Measurements from ENCODE around the gene VAPA.
A peak's percentile ranks its signal among the peaks of the same experiment; 100 is the strongest.

Gene VAPA

DNA sequence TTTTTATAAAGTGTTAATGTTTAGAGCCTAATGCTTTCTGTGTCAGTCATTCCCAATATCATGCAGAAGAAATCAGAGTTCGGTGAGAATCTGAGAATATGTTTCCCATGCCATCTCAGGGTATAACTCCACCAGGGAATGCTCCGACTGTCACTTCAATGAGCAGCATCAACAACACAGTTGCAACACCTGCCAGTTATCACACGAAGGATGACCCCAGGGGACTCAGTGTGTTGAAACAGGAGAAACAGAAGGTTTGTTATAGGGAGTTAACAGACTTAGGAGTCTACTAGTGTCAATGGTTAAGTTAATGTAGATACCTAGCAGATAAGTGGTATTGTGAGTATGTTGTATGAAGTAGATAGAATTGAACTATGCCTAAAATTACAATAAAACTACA lies 31.0 kb downstream of the VAPA start:
- no peak for FAIRE-seq

DNA sequence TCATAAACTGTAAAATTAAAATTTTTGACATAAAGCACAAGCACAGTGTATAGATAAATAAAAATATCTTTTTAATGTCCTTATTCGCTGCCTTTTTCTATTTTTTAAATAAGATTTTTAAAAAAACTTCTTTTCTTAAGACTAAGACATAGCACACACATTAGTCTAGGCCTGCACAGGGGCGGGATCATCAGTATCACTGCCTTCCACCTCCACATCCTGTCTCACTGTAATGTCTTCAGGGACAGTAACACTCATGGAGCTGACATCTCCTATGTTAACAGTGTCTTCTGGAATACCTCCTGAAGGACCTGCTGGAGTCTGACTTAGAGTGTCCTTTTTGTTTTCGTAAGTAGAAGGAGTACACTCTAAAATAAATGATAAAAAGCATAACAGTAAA lies 33.0 kb downstream of the VAPA start:
- no peak for FAIRE-seq

DNA sequence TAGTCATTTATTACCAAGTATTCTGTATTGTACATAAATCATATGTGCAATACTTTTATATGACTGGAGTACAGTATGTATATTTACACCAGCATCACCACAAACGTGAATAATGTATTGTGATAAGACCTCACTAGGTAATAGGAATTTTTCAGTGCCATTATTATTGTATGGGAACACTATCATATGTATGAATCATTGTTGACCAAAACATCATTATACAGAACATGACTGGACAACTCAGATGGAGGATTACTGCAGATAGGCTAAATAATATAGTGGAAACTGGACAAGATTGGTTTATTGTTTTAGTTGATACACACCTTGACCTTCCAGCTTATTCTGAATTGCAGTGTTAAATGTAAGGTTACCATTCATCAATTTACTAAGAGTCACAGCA lies 33.4 kb downstream of the VAPA start:
- FAIRE-seq: no peak

DNA sequence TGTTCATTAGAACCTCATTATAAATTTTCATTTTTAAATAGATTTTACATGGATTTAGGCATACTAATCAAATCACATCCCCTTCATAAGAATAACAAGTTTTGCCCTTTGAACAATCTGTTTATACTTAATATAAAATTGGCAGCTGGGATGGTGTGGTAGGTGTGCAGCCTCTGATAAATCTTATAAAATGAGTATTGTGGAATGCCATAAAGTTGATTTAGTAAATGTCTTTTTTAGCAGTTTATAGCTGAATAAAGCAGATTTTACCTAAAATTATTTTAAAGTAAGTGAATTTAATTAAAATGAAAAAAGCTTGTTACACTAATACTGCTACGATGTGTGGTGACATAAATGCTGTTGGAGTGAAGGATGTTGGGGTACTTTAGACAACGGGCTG lies 35.5 kb downstream of the VAPA start:
- FAIRE-seq: no peak

DNA sequence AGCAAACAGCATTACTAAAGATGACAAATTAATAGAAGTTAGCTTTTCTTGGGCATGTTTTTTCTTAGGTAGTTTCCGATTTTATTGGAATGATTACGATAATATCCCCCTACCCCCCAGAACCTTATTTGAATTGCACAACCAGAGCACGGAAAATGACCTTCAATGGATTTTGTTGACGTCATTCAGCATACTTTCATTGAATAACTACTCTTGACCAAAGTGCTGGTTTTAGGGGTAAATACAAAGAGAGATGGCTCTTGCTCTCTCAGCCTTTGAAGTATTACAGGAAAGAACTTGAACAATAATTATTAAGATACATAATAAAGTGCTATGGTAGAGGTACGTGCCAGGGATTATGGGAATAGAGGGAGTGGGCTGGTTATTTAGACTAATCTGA lies 36.0 kb downstream of the VAPA start:
- FAIRE-seq: no peak

DNA sequence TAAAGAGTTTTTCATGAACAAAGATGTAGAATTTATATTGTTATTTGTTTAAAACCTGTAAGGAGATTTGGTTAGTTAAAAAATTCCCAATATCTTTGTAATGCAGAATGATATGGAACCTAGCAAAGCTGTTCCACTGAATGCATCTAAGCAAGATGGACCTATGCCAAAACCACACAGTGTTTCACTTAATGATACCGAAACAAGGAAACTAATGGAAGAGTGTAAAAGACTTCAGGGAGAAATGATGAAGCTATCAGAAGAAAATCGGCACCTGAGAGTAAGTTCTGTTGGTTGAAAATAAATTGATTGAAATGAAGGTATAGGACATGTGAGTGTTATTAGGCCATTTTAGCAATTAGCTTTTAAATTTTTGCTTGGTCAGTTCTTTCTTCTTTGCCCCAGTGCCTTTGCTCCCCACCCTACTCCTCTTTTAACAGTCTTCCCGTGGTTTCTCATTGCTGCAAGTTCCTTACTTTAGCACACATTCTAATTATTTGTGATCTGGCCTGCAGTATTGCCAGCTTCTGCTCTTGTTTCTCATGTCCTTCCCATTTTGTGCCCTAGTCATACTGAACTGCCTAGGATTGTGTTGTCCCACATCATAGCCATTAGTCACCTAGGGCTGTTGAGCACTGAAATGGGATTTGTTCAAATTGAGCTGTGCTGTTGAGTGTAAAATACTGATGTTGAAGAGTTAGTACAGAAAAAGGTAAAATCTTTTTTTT lies 36.6 kb downstream of the VAPA start:
- FAIRE-seq: peak; percentile 40

DNA sequence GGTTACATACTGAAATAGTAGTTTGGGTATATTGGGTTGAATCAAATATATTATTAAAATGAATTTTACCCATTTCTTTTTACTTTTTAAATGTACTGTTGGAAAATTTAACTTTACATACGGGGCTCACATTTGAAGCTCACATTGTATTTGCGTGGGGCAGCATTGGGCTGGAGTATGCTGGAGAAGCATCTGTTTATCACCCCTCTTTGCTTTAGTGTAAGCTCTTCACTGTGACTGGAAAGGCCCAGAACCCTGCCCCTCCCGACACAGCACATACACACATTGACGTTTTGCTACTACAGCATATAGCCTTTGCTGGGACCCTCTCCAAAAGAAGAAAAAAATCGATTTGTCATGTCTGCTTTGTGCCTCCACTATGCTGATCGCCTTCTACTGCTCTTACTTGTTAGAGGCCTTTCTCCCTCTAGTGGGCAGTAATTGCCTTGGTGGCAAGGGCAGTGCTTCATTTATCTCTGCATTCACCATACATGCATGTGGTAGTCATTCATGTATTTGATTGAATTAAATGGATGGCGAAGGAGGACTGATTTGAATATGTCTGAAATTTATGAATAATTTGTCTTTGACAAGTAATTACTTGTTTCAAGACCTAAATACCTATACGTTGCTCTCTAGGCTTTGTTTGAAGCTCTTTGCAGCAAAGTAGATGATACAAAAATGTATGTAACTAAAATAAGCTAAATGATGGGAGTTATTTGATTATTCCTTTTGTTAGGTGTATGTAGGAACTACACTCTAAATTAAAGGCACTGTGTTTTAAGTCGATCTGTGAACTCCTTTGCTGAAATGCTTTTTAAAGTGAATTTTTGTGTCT lies 37.4 kb downstream of the VAPA start:
- peak; percentile 64 for FAIRE-seq

DNA sequence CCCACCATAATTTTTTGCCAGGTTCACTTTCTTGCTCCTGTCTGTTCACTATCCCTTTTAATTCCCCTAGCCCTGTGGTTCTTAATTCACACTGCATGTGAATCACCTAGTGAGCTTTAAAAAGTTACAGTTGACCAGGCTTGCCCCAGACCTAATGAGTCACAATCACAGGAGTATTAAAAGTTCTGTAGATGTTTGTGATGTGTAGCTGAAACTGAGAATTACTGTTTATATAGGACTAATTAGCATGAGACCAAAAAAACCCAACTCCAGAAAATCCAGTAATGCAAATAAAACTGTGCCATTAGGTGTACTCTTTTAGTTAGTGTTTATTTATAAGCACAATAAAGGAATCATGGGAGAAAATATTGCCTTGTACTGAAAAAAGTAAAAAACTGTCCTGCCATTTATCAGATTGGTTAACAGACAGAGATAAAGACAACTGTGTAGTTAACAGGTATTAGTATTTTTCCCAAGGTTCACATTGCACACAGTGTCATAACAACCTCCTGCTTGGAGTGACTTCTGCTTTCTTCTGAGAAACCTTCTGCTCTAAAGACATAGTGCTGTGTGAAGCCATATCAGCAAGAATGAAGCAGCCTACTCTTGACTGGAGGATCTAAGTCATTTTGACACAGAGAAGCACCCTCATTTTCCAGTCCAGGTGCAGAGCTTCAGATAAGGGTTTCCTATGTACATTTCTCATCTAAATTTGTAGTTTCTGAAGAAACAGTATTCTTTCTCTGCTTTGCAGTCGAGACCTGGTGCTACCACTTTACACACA lies 39.0 kb downstream of the VAPA start:
- FAIRE-seq: no peak

DNA sequence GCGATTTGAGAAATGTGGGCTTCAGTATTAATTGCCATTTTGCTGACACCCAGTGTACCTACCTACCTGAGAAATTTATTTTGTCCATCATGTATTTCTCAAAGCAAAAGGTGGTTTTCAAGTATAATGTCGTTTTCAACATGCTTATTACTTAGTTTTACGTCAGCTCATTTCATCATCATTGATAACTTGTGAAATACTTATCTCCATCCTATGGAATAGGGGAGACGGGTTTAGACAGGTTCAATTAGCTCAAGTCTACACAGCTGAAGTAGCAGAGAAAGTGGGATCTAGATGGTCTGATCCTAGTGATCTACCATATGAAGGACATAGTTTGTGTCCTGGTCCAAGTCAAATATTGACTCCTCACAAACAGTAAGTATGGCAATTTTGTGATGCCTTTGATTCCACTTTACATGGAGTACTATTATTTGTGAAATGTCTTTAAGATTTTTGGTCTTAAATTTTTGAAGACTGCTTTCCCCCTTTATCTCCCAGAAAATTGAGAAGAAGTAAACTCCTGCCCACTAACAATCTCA lies 45.1 kb downstream of the VAPA start:
- no peak for FAIRE-seq

DNA sequence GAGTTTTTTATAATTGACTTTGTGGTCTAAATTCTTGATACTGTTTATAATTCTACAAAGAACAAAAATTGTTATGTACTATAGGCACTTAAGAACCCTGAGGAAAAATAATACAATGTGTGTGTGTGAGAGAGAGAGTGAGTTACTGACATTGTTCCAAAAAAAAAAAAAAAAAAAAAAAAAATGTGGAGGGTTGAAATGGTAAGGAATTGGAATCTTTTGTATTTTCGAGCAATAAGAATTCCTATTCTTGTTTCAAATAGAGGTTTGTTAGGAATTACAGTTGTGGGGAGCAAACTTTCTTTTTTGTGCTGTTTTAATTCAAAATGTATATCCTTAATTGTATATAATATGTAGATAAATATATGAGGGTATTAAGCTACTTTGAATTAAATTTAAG lies 45.7 kb downstream of the VAPA start:
- FAIRE-seq: no peak

DNA sequence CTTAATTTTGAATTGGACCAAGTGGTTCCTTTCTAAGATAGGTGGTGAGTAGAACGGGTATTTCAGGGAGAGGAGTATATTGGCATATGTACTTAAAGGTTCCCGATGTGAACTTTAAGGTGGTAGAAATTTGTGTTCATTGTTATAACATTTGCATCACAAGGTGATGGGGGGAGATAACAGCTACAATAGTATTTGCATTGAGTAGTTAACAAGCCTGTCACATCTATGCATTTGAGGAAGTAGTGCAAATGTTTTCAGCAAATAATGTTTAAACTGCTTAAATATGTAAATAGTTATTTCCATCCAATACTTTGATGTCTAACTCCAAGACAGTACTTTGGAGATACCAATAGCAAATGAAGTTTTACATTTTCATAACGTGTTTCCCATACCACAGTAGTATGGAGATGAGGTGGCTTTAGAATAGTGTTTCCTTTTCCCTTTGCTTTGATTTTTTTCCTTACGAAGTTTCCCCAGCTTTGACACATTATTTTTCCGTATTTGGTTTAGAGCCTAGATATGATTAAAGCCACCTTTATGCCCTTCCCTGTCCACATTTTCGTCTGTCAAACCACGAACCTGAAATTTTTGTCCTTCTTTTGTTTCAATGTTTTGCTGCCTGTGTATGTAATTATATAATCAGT lies 46.6 kb downstream of the VAPA start:
- FAIRE-seq: no peak

DNA sequence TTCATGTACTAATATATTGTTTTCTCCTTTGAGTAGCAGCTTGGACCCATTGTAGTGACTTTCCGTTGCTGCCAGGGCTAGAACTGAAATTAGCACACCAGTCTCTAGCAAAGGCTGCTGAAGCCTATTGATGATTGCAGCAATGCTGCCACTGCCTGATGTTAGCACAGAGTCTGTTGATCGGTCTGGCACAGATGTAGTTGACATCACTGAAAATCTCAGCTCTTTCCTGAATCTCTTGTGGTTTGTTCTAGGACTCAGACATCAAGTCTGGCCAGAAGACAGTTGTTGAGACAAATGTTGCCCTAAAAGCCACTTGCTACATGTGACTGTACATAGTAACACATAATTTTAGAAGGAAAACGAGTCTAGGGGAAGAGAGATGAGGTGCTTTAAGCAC lies 47.2 kb downstream of the VAPA start:
- no peak for FAIRE-seq

DNA sequence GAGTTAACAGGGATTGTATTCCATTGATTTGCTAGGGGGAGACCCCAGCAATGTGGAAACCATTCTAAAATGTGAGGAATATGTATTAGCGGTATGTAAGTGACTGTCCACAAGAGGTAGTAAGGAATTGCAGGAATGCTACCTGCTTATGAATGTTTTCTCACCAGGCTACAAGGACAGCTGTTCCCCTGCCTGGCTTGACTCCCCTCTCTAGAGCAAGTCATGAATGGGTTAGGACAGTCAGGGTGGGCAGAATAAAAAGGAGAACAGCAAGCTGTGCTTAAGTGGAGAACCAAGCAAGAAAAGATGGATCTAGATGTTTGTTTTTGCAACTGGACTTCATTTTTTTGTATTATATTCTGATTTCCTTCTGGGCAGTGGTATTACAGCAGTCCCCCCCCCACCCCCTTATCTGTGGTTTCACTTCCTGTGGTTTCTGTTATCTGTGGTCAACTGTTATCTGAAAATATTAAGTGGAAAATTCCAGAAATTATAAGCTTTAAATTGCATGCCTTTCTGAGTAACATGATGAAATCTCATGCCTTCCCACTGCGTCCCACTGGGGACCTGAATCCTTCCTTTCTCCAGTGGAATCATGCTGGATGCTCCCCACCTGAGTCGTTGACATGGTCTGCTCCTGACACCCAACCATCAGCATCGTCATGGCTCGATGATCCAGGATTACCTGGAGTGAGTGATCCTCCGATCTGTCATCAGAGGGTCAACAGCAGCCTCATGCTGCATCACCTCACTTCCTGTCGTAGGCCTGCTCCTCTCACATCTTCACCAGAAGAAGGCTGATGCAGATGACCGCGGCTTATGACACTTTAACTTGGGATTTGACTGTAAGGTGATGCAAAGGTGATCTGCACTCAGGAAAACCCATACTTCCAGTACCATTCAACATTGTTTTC lies 52.2 kb downstream of the VAPA start:
- no peak for FAIRE-seq

DNA sequence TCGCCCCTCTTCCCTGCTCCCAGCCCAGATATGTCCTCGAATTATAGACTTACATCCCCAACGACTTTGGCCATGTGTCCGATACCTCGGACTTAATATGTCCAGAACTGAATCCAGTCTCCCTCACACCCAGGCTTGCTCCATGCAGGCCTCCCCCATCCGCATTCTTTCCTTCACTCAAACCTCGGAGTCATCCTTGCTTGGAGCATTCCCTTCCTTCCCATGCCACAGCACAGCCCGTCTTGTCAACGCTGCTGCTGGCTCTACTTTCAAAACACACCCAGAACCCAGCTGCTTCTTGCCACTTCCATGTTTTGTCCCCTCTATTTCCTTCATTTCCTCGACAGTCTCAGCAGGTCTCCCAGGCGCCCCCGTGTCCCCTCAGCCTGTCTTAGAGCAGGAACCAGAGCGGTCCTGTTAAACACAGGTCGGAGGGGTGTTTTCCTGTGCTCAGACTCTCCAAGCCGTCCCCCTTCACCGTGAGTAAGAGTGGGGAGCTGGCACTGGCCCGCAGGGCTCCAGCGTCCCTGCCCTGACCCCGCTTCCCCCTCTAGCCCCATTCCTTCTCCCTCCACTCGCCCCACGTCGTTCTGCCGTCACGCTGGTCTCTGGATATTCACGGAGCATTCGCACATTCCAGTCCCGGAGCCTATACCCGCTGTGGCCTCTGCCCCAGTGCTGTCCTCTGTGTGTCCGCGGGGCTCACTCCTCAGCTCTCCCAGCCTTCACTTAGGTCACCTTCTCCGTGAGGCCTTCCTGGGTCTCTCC lies 54.4 kb downstream of the VAPA start:
- FAIRE-seq: no peak

DNA sequence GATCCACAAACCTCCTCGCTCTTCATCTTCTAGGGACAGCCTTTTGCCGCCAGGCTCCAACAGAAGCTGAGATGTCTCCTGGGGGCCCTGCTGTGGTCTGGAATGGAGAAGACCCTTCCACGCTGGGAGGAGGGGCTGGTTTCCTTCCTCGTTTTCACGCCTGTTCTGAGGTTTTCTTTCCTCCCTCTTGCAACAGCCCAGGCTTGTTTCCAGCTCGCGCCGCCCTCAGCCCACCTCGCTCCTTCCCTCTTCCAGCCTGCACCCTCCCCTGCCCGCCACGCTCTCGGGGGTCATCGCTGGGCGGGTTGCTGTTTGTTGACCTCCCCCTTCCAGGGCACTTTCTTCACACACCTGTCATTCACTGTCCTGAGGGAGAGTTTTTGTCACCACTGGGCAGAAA lies 55.4 kb downstream of the VAPA start:
- FAIRE-seq: no peak

DNA sequence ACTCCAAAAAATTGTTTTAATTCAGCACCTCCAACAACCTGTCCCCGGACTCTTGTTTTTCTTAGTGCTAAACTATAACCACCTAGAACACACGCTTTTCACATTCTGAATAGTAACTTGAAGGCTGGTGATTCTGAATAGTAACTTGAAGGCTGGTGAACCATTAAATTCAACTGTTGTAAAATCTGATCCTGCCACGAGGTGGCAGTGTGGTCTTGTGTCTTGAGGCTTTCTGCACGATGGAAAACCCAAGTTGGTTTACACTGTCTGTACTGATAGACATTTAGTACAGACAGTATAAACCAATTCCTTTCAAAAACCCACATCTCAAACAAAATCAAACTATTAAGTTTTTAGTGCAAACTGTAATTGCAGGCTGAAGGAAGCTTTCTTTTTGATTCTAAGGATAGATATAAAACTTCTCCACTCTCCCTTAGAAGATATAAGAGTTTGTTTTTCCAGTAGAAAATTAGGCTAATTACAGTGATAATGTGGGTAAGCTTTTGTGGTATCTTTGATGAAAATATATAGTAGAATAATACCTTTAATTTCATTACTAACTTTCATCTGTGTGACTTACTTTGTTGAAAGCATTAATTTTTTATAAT lies 57.6 kb downstream of the VAPA start:
- FAIRE-seq: peak; percentile 96

DNA sequence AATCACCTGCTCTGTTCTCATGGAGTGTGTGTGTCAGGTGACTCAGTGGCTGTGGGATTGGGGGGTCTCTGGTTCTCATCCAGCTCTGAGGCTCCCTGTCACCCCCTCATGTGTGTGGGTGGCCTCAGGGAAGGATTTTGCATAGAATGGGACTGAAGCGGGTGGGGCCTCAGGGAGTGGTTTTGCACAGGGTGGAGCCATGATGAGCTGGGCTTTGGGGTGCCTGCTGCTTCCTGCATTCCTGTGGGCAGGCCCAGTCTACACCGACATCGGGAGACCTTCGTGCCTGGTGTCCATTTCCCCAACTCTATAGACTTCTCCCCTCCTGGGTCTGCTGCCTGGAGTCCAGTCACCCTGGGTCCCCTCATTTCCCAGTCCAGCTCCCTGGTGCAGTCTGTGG lies 59.7 kb downstream of the VAPA start:
- no peak for FAIRE-seq

DNA sequence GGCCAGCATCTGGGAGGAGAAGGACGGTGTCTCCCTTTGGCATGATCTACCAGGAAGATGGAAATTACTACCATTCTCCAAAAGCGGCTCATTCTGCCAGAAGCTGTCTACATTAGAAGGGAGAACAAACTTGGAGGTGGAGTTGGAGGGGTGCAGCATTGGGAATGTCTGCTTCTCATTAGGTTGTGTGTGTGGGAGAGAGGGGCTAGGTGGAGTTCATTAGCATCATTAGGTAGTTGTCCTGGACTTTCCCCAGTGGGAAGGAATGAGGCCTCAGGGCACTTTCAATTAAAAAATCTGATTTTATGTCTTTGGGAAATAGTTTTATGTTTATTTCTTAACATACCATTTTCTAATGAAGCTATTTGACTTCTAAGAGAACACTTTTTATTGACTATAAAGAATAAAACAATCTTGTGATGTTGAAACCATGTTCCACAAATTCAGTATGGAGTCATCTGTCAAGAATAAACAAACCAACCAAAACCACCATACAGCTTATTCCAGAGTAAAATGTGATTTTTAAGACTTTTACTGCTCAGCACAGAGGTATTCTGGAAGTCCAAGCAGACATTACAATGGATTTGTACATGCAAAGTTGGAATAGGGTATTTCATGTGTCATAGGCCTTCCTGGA lies 60.6 kb downstream of the VAPA start:
- FAIRE-seq: no peak

DNA sequence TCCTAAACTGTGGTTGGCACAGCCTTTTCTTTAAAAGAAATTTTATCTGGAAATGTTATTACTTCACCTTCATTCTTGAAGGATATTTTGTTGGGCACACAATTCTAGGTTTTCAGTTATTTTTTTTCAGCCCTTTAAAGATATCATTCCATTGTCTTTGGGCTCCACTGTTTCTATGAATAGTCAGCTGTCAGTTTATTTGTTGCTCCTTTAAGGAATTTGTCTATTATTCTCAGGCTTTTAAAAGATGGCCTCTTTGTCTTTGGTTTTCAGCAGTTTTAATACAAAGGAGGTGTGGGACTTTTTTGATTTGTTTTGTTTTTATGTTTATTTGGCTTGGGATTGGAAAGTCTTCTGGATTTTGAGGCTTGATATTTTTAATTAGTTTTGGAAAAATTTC lies 61.8 kb downstream of the VAPA start:
- FAIRE-seq: no peak

DNA sequence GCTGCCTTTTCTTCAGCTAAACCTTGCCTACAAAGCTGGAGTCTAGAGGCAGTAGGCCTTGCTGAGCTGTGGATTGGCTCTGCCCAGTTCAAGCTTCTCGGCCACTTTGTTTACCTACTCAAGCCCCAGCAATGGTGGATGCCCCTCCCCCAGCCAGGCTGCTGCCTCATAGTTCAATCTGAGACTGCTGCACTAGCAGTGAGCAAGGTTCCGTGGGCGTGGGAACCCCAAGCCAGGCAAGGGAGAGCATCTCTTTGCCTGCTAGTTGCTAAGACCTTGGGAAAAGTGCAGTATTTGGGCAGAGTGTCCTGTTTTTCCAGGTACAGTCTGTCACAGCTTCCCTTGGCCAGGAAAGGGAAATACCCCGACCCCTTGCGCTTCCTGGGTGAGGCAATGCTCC lies 68.9 kb downstream of the VAPA start:
- no peak for FAIRE-seq

All from G401.6 (cell line).